ENCODE results near the gene TRPC5OS. TPM values are rescaled to one million over a fixed set of nuclear protein-coding genes. Genes with fewer than 3 reads are reported as not detected.

Gene TRPC5OS
- polyA plus RNA-seq, 1 donor = 0.21 TPM

DNA sequence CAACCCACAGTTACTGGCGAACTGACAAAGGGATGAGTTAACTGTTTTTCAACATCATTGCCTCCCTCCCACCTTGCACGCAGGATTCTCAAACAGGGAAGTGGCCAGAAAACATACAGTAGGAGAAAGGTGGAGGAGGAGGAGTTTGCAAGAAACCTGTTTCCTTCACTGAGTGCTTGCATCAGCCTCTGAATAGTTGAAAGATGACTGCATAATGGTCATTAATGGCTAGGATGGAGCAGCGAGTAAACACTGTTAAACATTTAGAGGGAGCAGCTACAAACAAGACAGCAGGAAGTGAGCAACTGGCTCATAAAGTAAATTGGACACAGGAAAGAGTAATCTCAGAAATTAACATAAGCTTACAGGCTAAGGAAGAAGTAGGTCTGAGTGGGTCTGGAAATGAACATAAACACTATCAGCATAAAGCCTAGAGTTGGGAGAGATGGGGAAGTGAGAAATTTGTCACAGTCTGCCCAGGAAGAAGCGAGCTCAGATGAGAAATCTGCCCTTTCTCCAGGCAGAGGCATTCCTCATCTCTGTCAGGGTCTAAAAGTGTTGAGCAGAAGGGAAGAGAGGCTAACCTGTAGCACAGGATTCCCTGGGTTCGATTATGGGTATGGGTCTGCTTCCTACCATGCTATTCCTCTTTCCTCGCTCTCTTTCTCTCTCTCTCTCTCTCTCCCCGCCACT, 38.6 kb downstream of the TRPC5OS start:
- DNase-seq = no peak

DNA sequence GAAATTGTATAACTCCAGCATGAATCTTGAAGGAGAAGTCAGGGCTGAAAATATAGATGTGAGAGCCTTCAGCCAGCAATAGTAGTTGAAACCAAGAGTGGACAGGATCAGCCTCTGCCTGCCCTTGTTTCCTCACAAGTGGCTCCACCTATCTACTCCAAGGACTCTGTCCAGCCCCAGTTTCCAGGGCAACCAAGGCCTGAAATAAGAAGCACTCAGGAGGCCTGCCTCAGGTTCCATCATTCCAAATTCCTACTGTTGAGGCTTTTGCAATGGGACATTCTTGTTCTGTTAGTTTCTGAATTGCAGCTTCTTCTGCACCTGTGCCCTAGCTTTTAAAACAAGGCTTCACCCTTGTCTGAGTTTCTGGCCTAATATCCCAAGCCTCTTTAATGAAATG, 41.6 kb downstream of the TRPC5OS start:
- DNase-seq = no peak

DNA sequence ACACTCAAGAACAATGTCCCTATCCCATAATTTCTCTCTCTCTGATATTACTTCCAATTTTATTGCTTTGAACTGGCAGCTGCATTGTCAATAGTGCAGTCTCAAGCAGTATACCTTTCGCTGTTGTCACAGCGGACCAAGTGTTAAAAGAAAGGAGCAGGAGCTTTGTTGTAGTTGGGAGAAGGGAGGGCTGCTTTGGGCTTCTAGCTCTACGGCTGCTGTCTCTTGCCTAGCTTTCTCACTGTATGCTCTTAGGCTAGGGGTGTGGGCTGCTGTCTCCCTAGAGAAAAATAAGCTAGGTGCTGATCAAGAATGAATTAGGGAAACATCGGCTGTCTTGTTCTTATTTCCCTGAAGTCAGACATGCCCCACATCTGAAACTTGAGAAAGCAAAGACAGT, 52.5 kb downstream of the TRPC5OS start:
- DNase-seq = no peak

Other genes starting within 250 kb of the TRPC5OS start
- gene ALG13, start 195.0 kb upstream of the TRPC5OS start, polyA plus RNA-seq (ENCODE audit: insufficient read length) = 33.8 TPM
- gene TRPC5, start 206.6 kb downstream of the TRPC5OS start, polyA plus RNA-seq (ENCODE audit: insufficient read length) = not detected
- not detected for gene RTL4, start 206.8 kb downstream of the TRPC5OS start, polyA plus RNA-seq (ENCODE audit: insufficient read length)

Measured in hindlimb muscle (tissue), 1 donor.